Measurements from ENCODE around the gene GDF10.

- TF ChIP-seq, protein P1, sequence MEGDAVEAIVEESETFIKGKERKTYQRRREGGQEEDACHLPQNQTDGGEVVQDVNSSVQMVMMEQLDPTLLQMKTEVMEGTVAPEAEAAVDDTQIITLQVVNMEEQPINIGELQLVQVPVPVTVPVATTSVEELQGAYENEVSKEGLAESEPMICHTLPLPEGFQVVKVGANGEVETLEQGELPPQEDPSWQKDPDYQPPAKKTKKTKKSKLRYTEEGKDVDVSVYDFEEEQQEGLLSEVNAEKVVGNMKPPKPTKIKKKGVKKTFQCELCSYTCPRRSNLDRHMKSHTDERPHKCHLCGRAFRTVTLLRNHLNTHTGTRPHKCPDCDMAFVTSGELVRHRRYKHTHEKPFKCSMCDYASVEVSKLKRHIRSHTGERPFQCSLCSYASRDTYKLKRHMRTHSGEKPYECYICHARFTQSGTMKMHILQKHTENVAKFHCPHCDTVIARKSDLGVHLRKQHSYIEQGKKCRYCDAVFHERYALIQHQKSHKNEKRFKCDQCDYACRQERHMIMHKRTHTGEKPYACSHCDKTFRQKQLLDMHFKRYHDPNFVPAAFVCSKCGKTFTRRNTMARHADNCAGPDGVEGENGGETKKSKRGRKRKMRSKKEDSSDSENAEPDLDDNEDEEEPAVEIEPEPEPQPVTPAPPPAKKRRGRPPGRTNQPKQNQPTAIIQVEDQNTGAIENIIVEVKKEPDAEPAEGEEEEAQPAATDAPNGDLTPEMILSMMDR (IDR thresholded peaks at IDR 0.05; ENCODE audit: low read length): no peak
- TF ChIP-seq EZH2 (optimal IDR thresholded peaks at IDR 0.05; ENCODE audit: low read depth, low read length): no peak
- TF ChIP-seq EZH2phosphoT487 (IDR thresholded peaks at IDR 0.05; ENCODE audit: low read length): no peak
These were observed 11.8 kb upstream of the GDF10 start for GRCh38 chr10:47288236-47288635.
